Measurements from ENCODE around the gene NRXN2. TPM values are rescaled to one million over a fixed set of nuclear protein-coding genes. Genes with fewer than 3 reads are reported as not detected.

NRXN2 gene
- polyA plus RNA-seq, 3 donors = 0.07 TPM; not detected in 2

DNA sequence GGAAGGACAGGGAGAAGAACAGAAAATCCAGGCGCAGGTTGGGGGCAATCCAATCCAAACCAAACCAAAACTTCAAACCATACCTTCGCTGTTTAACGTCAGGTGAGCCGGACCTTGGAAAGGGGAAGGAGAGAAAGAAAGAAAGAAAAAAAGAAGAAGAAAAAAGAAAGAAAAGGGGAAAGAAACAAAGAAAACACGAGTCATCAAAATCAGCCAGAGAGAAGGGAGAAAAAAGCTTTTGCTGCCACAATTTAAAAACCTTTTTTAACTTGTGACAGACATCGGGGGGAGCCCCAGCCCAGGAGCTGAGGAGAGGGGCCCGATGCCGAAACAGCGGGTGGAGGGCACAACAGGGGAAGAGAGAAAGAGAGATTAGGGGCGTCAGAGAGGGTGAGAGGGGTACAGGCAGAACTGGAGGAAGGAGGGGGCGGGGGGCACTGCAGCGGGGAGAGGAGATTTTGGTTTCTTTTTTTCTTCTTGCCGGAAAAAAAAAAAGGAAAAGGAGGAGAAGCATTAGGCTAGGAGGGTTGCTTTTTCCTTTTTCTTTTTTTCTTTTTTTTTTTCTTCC, 30.1 kb downstream of the NRXN2 start:
- no peak overlapping the region for H3K27ac Mint-ChIP-seq
- intact Hi-C loops (cut with micrococcal nuclease) = no loop called here
- no peaks in the 10 kb centered on the region for H3K36me3 Mint-ChIP-seq
- H3K9me3 Mint-ChIP-seq = peaks cover 0 to 3% (median 0%) of the 10 kb centered on the region in 7 donors
- no peaks in the 10 kb centered on the region for H4K20me1 ChIP-seq (ENCODE audit: insufficient read depth, low read length)
- DNase-seq = no peak
- peaks cover 23 to 37% (median 35%) of the 10 kb centered on the region in 3 donors for H3K27me3 Mint-ChIP-seq (ENCODE audit: low read depth in 3 of 3)
- peaks cover 16 to 21% of the 10 kb centered on the region in 2 donors for H3K4me1 ChIP-seq (ENCODE audit: control insufficient read depth in 1 of 2, insufficient read depth in 2 of 2, low read length in 2 of 2)
- H3K4me2 ChIP-seq (replicated peaks; ENCODE audit: extremely low read depth, low read length, poor library complexity, severe bottlenecking) = peak overlapping the region; percentile 33
- TF ChIP-seq, protein P1, sequence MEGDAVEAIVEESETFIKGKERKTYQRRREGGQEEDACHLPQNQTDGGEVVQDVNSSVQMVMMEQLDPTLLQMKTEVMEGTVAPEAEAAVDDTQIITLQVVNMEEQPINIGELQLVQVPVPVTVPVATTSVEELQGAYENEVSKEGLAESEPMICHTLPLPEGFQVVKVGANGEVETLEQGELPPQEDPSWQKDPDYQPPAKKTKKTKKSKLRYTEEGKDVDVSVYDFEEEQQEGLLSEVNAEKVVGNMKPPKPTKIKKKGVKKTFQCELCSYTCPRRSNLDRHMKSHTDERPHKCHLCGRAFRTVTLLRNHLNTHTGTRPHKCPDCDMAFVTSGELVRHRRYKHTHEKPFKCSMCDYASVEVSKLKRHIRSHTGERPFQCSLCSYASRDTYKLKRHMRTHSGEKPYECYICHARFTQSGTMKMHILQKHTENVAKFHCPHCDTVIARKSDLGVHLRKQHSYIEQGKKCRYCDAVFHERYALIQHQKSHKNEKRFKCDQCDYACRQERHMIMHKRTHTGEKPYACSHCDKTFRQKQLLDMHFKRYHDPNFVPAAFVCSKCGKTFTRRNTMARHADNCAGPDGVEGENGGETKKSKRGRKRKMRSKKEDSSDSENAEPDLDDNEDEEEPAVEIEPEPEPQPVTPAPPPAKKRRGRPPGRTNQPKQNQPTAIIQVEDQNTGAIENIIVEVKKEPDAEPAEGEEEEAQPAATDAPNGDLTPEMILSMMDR (IDR thresholded peaks at IDR 0.05) = no peak
- H2AFZ ChIP-seq (ENCODE audit: insufficient read depth, low read depth, low read length, poor library complexity, severe bottlenecking) = peak overlapping the region; percentile 39
- H3K9me3 ChIP-seq (replicated peaks in 1 of 2; ENCODE audit: control insufficient read depth in 1 of 2, insufficient read depth in 1 of 2, low read length in 2 of 2) = no peaks in the 10 kb centered on the region
- no peaks in the 10 kb centered on the region for H3K79me2 ChIP-seq (ENCODE audit: insufficient read depth, low read length)
- peaks cover 25% of the 10 kb centered on the region for H3K4me1 Mint-ChIP-seq
- H3K4me3 Mint-ChIP-seq = peak overlapping the region; percentile 57 to 77
- H3K9ac ChIP-seq (ENCODE audit: insufficient read depth, low read length, poor library complexity, severe bottlenecking) = no peak overlapping the region
- H3K27ac ChIP-seq (ENCODE audit: low read depth in 1 of 2, low read length in 2 of 2) = no peak overlapping the region
- peaks cover 4 to 19% of the 10 kb centered on the region in 2 donors for H3K27me3 ChIP-seq (ENCODE audit: control insufficient read depth in 2 of 2, insufficient read depth in 2 of 2, low read length in 2 of 2)
- H3K4me3 ChIP-seq (replicated peaks in 1 of 3; ENCODE audit: low read depth in 2 of 3, low read length in 3 of 3) = no peak overlapping the region
- no peaks in the 10 kb centered on the region for H3K36me3 ChIP-seq (replicated peaks in 1 of 2; ENCODE audit: control insufficient read depth in 1 of 2, insufficient read depth in 2 of 2, low read length in 2 of 2)
- WGBS (ENCODE audit: insufficient coverage) = 0% methylated on average over 5 of the region's 13 CpGs

DNA sequence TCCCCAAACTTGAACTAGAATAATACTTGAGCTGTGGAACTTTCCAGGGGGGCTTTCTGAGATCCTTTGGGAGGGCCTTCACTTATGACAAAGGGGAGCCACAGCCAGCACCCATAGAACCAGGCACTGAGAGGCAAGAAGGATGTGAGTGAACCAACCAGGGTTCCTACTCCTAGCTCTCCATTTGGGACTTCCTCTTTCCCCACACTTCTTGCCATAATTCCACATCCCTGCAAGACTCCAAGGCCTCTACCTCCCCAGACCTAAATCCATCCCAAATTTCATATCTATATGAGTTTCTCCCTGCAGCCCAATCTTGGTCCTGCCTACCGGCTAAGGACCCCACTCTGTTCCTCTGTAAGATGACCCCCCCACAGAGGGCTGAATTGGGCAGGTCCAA, 31.5 kb downstream of the NRXN2 start:
- no peak overlapping the region for H2AFZ ChIP-seq (ENCODE audit: insufficient read depth, low read depth, low read length, poor library complexity, severe bottlenecking)
- no peak overlapping the region for H3K4me3 ChIP-seq (replicated peaks in 1 of 3; ENCODE audit: low read depth in 2 of 3, low read length in 3 of 3)
- peak overlapping the region in 1 of 7 donors; percentile 43 for H3K27ac Mint-ChIP-seq
- H3K79me2 ChIP-seq (ENCODE audit: insufficient read depth, low read length) = no peaks in the 10 kb centered on the region
- TF ChIP-seq, protein P1 (IDR thresholded peaks at IDR 0.05) = no peak
- intact Hi-C loops (cut with micrococcal nuclease) = no loop called here
- H3K36me3 ChIP-seq (replicated peaks in 1 of 2; ENCODE audit: control insufficient read depth in 1 of 2, insufficient read depth in 2 of 2, low read length in 2 of 2) = no peaks in the 10 kb centered on the region
- H3K27me3 ChIP-seq (ENCODE audit: control insufficient read depth in 2 of 2, insufficient read depth in 2 of 2, low read length in 2 of 2) = peaks cover 4 to 19% of the 10 kb centered on the region in 2 donors
- peaks cover 38% of the 10 kb centered on the region for H3K4me1 Mint-ChIP-seq
- peaks cover 0 to 3% (median 0%) of the 10 kb centered on the region in 7 donors for H3K9me3 Mint-ChIP-seq
- H3K4me2 ChIP-seq (replicated peaks; ENCODE audit: extremely low read depth, low read length, poor library complexity, severe bottlenecking) = no peak overlapping the region
- no peak overlapping the region for H3K27ac ChIP-seq (ENCODE audit: low read depth in 1 of 2, low read length in 2 of 2)
- 100% methylated on average over 1 of the region's 1 CpG for WGBS (ENCODE audit: insufficient coverage)
- no peak for DNase-seq
- no peaks in the 10 kb centered on the region for H3K9me3 ChIP-seq (replicated peaks in 1 of 2; ENCODE audit: control insufficient read depth in 1 of 2, insufficient read depth in 1 of 2, low read length in 2 of 2)
- peaks cover 27 to 34% of the 10 kb centered on the region in 2 donors for H3K4me1 ChIP-seq (ENCODE audit: control insufficient read depth in 1 of 2, insufficient read depth in 2 of 2, low read length in 2 of 2)
- no peak overlapping the region for H3K4me3 Mint-ChIP-seq
- no peaks in the 10 kb centered on the region for H4K20me1 ChIP-seq (ENCODE audit: insufficient read depth, low read length)
- no peaks in the 10 kb centered on the region for H3K36me3 Mint-ChIP-seq
- peaks cover 22 to 36% (median 29%) of the 10 kb centered on the region in 3 donors for H3K27me3 Mint-ChIP-seq (ENCODE audit: low read depth in 3 of 3)
- no peak overlapping the region for H3K9ac ChIP-seq (ENCODE audit: insufficient read depth, low read length, poor library complexity, severe bottlenecking)
